COR-L47 (cell line): ENCODE data around the gene AGPAT3.

Source experiments
- DNase-seq: peaks from one replicate; lab custom pipeline; 2025; lab: John Stamatoyannopoulos, UW

AGPAT3 gene

DNA sequence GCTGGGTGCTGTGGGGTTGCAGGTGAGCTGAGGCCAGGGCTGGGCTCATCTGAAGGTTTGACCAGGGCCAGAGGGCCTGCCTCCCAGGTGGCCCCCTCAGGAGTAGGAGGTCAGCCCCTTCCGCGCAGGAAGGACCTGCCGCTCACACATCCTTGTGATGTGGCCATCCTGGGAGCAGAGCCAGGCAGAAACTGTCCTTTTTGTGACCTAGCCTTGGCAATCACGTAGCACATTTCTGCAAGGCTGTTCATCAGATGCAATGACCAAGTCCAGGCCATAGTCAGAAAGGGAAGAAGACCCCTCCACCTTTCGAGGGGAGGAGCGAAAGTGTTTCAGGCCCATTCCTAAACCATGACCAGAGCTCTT is 91.6 kb downstream of the AGPAT3 start:
- DNase-seq = no peak

DNA sequence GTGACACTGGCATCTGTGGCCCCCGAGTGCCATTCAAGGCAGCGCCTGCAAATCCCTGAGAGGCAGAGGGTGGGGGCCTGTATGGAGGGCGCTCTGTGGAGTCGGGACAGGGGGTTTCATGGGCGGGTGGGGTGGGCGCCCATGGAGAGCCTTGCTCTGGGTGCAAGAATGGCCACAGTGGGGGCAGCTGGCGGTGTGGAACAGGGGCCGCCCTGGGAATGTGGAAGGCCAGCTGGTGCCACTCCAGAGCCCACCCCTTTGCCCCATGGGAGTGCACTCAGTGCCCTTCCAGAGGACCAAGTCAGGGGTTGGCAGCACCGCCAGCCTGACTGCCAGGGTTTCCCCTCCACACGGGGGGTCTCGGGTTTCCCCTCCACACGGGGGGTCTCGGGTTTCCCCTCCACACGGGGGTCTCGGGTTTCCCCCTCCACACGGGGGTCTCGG is 92.1 kb downstream of the AGPAT3 start:
- DNase-seq = no peak

DNA sequence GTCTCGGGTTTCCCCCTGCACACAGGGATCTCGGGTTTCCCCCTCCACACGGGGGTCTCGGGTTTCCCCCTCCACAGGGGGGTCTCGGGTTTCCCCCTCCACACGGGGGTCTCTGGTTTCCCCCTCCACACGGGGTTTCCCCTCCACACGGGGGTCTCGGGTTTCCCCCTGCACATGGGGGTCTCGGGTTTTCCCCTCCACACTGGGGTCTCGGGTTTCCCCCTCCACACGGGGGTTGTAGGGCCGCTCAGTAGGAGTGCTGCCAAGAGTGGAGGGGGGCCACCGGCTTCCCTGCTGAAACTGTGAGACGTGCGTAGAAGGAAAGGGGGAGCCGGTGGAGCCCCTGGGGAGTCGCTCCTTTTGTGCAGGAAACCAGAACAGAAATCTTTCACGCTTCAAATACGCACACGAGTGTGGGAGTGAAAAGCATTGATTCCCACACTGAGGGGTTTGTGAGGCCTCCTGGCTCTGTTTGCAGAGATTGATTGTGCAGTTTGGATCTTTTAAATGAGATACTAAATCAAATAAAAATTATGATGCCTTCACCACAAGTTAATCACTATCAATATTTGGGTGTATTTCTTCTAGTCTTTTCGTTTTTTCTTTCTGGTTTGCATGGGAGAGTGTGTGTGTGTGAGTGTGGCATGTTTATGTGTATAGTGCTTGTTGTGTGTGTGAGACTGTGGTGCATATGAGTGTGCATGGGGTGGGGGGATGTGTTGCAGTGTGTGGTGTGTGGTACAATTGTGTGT is 92.8 kb downstream of the AGPAT3 start:
- no peak for DNase-seq

DNA sequence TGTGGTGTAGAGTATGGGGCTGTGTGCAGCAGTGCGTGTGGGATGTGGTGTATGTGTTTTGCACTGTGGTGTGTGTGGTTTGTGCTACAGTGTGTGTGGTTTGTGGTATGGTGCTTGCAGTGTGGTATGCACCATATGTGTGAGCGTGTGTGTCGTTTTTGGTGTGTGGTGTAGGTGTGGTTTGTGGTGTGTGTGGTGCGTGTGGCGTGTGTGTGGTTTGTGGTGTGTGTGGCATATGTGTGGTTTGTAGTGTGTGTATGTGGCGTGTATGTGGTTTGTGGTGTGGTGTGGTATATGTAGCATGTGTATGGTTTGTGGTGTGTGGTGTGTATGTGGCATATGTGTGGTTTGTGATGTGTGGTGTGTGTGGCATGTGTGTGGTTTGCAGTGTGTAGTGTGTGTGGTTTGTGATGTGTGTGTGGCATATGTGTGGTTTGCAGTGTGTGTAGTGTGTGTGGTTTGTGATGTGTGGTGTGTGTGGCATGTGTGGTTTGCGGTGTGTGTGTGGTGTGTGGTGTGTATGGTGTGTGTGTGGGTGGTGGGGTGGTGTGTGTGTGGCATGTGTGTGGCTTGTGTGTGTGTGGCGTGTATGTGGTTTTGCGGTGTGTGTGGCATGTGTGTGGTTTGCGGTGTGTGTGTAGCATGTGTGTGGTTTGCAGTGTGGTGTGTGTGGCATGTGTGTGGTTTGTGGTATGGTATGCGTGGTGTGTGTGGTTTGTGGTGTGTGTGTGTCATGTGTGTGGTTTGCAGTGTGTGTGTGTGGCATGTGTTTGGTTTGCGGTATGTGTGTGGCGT is 93.5 kb downstream of the AGPAT3 start:
- DNase-seq = no peak

DNA sequence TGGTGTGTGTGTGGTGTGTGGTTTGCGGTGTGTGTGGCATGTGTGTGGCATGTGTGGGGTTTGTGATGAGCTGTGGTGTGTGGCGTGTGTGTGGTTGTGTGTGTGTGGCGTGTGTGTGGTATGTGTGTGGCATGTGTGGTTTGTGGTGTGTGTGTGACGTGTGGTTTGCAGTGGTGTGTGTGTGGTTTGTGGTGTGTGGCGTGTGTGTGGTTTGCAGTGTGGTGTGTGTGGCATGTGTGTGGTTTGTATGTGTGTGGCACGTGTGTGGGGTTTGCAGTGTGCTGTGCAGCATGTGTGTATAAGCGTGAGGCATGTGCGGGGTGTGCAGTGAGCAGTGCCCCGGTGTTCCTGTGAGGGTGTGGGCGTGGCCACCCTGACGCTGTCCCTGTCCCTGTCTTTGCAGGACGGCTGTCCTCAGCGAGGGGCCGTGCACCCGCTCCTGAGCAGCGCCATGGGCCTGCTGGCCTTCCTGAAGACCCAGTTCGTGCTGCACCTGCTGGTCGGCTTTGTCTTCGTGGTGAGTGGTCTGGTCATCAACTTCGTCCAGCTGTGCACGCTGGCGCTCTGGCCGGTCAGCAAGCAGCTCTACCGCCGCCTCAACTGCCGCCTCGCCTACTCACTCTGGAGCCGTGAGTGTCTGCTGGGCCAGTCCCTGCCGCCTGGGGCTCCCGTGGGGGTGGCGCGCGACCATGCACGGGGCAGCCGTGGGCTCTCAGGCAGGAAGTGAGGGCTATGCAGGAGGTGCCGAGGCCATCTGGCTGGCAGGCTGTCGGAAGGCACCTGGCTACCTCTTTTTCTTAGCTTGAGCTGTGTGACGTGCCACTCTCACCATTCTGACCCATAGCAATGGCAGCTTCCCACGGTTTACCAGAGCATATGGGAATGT is 94.5 kb downstream of the AGPAT3 start:
- DNase-seq = no peak

DNA sequence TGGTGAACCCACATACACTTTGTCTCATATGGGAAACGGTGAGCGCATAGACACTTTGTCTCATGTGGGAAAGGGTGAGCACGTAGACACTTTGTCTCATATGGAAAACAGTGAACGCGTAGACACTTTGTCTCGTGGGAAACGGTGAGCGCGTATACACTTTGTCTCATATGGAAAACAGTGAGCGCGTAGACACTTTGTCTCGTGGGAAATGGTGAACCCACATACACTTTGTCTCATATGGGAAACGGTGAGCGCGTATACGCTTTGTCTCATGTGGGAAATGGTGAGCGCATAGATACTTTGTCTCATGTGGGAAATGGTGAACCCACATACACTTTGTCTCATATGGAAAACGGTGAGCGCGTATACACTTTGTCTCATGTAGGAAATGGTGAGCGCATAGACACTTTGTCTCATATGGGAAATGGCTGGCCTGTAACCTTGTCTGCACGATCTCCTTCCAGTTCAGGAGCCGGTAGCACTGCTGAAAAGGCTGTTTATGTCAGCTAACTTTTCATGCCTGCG is 96.4 kb downstream of the AGPAT3 start:
- no peak for DNase-seq

DNA sequence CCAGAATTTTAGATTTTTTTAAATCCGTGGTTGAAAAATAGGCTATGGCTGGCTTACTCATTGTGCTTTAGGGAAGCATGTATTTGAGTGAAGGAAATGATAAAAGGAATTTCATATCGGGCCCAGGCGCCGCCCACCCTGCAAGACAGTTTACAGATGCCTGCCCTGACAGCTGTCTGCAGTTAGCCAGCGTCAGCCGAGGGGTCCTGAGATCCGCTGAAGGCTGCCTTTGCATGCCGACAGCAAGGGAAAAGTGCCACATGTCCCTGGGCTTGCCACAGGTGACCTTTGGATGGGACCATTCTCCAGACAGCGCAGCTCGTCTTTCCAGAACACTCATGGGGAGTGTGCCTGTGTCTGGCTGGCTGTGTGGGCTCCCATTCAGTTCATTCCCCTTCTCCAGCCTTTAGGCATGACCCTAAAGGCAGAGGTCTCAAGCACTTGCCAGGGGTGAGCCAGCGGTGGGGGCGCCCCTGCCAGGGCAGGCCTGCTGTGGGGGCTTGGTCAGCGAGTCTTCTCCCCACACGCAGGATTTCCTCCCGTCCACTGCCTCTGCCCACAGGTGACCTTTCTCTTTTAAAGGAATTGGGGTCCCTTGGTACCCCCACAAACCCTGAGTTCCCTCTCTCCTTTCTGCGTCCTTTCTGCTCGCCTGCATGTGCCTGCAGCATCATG is 101.0 kb downstream of the AGPAT3 start:
- no peak for DNase-seq

DNA sequence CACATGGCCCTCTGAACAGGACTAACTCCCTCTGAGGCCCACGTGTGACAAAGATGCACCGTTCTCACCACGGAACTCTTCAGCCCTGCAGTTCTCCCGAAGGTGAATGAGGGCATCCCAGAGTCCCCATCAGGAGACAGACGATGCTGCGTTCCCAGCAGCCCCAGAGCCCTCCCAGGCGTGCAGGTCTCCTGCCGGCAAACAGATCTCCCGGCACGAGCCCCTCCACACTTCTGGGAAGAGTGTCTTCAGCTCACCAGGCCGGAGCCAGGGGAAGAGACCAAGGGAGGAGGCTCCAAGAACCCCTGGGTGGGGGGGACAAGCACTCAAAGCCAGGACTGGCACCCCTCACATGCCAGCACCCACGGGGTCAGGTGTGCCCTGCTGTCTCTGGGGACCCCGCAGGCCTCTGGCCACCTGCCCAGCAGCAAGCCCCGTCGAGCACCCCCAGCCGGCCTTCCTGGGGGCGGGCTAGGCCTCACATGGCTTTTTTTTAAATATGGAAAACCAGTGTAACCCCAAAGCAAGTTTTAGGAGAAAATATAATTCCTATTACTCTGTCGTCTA is 102.0 kb downstream of the AGPAT3 start:
- no peak for DNase-seq

DNA sequence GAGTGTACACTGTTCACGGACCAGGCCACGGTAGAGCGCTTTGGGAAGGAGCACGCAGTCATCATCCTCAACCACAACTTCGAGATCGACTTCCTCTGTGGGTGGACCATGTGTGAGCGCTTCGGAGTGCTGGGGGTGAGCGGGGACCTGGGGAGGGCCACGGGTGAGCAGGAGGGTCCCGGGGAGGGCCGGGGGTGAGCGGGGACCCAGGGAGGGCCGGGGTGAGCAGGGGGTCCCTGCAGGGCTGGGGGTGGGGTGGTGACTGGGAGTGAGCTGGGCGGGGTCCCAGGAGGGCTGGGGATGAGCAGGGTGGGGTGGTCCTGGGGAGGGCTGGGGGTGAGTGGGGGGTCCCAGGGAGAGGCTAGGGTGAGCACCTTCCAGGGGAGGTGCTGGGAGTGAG is 103.0 kb downstream of the AGPAT3 start:
- DNase-seq = no peak

DNA sequence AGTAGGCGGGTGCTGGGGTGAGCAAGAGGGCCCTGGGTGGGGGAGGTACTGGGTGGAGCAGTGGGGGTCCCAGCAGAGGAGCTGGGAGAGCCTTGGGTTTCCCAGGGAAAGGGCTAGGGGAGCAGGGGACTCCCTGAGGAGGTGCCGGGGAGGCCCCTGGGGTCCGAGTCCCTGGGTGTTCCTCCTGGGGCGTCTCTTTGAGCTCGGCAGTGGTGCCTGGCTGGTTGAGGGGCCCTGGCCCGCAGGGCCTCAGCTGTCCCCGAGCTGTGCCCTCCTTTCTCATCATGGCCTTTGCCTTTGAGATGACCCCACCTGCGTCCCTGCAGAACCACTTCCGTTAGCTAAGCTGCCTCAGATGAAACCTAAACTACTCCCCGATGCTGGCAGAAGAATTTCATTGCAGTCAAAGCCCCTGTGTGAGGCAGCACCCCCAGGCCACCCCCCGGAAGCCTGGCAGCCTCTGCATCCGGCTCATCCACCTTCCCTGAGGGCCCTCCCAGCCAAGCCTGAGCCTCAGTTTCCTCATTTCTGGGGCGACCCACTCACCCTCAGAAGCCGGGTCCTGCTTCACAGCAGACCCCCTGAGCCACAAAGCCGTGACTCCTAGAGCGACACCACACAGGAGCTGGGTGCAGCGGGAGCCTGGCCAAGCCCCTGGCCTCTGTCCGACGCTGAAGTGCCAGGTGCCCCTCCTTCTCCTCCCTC is 103.5 kb downstream of the AGPAT3 start:
- no peak for DNase-seq

DNA sequence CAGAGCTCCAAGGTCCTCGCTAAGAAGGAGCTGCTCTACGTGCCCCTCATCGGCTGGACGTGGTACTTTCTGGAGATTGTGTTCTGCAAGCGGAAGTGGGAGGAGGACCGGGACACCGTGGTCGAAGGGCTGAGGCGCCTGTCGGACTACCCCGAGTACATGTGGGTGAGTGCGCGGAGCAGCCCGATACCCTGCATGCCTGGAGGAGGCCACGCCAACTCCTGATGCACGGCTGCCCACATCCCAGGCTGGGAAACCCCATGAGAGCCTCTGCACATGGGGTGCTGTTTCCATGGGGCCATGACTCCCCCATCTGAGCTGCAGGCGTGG is 104.1 kb downstream of the AGPAT3 start:
- no peak for DNase-seq

DNA sequence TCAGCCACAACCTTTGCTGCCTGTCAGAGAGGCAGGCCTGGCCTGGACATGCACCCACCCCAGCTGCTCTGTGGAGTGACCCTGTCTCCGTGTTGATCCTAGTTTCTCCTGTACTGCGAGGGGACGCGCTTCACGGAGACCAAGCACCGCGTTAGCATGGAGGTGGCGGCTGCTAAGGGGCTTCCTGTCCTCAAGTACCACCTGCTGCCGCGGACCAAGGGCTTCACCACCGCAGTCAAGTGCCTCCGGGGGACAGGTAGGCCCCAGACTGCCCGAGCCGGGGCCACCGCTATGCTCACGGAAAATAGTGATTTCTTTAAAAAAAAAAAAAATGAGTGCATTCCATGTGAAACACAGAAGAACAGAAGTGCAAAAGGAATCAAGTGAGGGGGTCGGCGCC is 105.5 kb downstream of the AGPAT3 start:
- DNase-seq = no peak

DNA sequence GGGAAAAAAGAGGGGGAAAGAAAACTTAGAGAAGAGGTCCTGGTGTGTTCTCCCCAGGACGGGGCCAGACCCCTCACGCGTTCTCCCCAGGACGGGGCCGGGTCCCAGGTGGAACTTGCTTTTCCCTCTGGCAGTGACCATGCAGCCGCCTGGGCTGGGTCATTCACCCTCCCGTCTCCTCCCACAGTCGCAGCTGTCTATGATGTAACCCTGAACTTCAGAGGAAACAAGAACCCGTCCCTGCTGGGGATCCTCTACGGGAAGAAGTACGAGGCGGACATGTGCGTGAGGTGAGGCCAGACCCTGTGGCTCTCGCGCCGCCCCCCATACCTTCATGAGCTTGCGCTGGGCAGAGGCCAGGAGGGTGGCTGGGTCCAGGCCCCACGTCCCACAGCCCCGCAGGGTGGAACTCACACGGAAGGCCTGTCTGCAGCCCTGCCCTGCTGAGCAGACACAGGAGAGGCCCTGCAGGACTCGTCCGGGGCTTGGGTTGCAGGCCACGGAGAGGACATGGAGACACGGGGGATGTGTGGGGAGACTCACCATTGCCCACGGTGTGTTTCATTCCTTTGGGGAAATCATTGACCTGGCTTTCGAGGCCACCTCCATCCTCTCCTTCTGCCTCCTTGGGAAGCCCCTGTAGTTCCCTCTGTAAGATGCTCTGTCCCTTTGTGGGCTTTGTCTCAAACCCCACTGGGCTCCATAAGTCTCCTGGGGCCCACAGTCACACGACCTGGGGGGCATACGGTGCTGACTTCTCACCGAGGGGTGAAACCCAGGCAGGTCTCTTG is 106.4 kb downstream of the AGPAT3 start:
- DNase-seq = no peak

DNA sequence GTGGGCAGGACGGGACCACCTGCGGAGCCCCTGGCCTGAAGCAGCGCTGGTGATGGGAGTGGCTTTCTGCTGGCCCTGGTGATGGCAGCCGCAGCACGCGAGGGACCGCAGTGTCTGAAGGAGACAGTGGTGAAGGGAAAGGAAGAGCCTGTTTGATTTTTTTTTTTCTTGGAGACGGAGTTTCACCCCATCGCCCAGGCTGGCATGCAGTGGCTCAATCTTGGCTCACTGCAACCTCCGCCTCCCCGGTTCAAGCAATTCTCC is 106.9 kb downstream of the AGPAT3 start:
- DNase-seq = no peak

DNA sequence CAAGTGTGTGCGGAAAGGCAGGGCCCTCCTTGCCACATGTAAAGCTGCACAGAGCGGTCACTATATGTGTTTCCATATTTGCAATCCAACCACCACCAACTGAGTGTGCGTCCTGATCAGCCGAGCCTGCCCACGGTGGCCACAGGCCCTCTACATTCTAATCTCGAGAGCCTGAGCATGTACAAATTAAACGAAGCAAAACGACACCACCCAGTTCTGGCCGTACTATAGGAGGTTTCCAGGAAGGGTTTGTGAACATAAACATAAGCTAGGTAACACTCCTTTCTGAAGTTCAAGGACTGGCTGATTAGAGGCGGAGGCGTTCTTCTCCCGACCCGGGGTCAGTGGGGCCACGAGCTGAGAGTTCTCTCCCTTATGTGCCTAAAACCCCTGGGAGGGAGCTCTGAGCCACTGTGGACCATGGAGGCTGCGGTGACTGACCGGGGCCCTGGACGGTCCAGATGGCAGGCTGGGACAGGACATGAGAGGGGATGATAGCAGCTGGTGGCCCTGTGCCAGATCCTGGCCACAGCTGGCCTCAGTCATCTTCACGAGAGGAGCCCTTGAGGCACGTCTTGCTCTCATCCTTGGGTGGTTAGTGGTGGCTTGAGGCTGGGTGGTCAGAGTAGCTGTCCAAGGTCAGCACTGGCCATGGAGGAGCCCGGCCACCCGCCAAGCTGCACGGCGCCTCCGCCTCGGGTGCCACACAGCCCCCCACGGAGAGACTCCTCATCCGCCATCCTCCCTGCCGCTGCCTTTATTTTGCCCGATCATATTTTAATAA is 108.0 kb downstream of the AGPAT3 start:
- no peak for DNase-seq

DNA sequence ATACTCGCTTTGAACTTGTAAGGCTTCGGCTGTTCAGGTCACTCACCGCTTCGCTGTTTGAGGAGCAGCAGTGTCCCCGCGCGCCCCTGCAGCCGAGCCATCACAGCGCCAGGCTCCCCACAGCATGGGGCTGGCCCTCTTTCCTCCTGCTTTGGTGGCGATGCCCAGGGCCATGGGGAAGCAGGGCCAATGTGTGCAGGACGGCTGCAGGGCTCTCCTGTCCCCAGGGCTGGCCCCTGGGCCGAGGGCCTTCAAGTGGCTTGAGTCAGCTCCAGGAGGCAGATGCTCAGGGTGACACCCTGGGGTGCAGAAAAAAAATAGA is 108.6 kb downstream of the AGPAT3 start:
- DNase-seq = no peak

DNA sequence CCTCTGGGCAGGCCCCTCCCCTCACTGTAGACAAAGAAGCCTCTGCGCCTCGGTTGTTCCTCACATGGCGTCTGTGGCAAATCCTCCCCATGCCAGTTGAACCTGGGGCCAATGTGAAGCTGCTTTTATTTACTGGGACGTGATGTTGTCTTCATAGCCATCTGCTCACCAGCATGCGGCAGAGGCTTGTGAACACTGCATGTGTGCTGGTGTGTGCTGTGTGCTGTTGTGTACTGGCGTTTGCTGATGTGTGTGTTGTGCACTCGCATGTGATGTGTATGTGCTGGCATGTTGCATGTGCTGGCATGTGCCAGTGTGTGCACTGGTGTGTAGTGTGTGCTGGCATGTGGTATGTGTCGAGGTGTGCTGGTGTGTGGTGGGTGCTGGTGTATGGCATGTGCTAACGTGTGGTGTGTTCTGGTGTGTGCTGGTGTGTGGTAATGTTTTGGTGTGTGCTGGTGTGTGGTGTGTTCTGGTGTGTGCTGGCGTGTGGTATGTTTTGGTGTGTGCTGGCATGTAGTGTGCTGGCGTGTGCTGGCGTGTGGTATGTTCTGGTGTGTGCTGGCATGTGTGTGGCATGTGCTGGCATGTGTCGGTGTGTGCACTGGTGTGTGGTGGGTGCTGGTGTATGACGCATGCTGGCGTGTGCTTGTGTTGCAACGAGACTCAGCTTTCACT is 109.9 kb downstream of the AGPAT3 start:
- DNase-seq = no peak

DNA sequence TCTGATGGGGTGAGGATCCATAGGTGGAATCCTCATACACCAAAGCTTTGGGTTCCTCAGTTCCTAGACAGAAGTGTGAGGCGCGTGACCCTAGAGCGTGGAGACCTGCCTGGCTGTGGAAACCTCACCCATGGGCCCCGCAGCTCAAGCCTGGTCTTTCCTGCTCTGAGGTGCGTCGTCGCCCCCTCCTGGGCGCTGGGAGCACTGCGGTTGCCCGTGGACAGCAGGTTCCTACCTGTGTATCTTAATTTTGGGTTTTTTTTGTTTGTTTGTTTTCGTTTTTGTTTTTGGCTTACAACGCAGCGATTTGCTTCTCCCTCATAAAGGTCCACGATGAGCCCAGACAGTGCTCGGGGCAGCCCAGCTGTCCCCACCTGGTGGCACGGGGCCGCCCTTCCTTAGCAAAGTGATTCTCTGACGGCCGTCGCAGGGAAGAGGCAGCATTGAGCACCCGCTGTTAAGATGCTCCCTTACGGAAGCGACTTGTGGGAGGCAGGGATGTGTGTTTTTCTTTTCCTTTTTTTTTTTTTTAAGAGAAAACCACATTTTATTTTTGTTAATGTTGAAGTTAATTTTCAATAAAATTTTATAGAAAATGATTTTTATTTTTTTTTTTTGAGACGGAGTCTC is 110.6 kb downstream of the AGPAT3 start:
- peak; percentile 56 for DNase-seq

DNA sequence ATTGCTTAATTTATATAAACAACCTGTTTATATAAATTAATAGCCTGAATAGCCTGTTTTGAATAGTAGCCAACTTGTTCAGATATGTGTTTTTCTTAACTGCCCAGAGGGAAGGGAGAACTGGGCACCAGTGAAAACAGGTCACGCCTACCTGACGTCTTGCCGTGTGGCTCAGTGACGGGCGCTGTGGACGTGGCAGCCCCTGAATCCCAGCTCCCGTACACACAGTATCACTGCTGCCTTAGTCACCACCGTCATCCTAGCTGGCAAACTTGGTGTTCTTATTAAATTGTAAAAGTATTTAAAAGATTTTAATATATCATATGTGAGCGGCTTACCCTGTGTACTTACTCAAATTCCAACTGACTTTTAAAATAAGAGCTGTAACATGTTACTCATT is 111.6 kb downstream of the AGPAT3 start:
- no peak for DNase-seq
